ENCODE results near the gene NSDHL. TPM values are rescaled to one million over a fixed set of nuclear protein-coding genes. Genes with fewer than 3 reads are reported as not detected.
"Not testable (repeated sequence)": the region's sequence is repeated elsewhere in the genome, so short reads cannot be mapped to it uniquely, and the experiment has no call there.

Gene NSDHL
- total RNA-seq: 10 to 100 TPM; 11.4 to 13.8 TPM

DNA sequence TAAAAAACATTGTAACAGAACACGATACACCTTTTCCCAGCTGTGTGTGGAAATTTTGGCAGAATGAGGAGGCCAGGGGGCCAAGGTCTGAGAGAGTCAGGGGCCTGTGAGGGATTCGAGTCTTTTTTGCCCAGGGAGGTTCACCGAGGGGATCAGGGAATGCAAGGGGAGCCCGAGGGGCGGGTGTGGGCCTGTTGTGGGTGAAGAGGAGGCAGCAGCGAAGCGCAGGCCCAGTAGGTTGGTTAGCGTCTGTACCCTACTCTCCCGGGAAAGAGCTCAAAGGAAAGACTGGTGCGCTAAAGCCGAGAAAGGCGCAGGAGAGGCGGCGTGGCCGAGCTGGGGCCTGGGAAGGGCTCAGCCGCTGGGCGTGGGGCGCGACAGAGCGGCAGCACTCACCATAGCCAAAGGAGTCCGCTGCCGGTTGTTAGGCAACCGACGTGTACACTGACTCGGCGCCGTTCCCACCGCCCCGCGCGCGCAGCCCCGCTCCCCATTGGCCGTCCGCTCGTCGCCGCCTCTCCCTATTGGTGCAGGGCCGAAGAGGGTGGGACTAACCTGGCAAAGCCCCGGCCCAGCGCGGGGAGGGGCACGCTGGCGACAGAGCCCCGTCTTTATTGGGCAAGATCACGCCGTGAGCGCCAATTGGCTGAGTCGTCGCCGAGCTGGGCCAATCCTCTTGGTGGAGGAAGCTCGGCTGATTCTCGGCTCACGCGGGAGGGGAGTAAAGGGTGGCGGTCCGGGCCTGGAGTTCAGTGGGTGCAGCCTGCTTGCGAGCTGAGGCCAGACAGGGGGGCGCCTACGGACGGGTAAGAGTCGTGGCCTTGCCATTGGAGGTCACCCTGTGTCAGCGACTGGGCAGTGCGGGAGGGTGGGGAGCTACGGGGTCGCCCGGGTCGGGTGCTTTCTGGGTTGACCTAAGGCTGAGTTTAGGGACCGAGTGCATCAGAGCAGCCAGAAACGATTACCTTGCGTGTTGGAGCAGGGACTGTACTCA lies at the start of gene NSDHL, which contains the start of gene CETN2:
TSS of gene NSDHL (plus strand) at position 752 of the 994 bp plus-strand sequence. CDS start 15,262 bp downstream, outside the sequence.
TSS of gene CETN2 (minus strand) at position 446 of the 994 bp plus-strand sequence. CDS start at position 399, 47 bp downstream.
- POLR2A ChIA-PET: no interaction called here
- ATAC-seq (ENCODE audit: low read depth): peak; percentile 97
- DNase-seq: peak; percentile 91
- peaks cover 12% of the 10 kb centered on the region for H3K4me1 Mint-ChIP-seq
- H3K9me3 Mint-ChIP-seq: no peaks in the 10 kb centered on the region
- peak within 1 kb of the TSS; percentile 93 for H3K27ac Mint-ChIP-seq
- no peaks in the 10 kb centered on the region for H3K27me3 Mint-ChIP-seq
- H3K36me3 Mint-ChIP-seq: peaks cover 5% of the 10 kb centered on the region
- peak within 1 kb of the TSS; percentile 93 for H3K4me3 Mint-ChIP-seq

DNA sequence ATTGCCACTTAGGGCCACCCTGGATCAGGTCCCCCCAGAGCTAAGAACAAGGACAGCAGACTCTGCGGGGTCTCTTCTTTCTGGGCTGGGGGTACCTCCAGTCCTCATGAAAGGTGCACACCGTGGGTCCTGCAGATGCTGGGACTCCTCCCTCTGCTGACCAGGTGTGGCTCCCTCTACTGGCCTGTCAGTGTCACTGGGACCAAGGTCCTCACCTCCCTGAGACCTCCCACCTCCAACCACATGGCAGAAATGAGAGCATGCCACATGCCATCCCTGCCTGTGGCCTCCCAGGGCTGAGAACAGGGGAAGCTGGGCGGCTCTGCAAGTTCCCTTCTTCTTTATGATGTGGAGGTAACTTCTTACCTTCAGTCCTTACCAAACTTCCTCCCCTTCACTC lies 43.8 kb upstream of the NSDHL start:
- H3K4me3 Mint-ChIP-seq; H3K27ac Mint-ChIP-seq; ATAC-seq (ENCODE audit: low read depth); H3K9me3 Mint-ChIP-seq; POLR2A ChIA-PET; H3K4me1 Mint-ChIP-seq; DNase-seq; H3K36me3 Mint-ChIP-seq; H3K27me3 Mint-ChIP-seq: not testable (repeated sequence)

- POLR2A ChIA-PET: no interaction called here
- ATAC-seq (ENCODE audit: low read depth): no peak
- no peak for DNase-seq
- H3K27ac Mint-ChIP-seq: no peak overlapping the region
- H3K27me3 Mint-ChIP-seq: peaks cover 3% of the 10 kb centered on the region
- H3K9me3 Mint-ChIP-seq: no peaks in the 10 kb centered on the region
- no peaks in the 10 kb centered on the region for H3K36me3 Mint-ChIP-seq
- H3K4me1 Mint-ChIP-seq: no peaks in the 10 kb centered on the region
- H3K4me3 Mint-ChIP-seq: no peak overlapping the region
These were observed 31.9 kb upstream of the NSDHL start for GRCh38 chrX:152798945-152799344.

- Mint-ChIP-seq H3K27ac (no peak overlapping the region), H3K36me3 (no peaks in the 10 kb centered on the region), H3K27me3 (peaks cover 2% of the 10 kb centered on the region), H3K9me3 (no peaks in the 10 kb centered on the region), H3K4me3 (no peak overlapping the region), H3K4me1 (no peaks in the 10 kb centered on the region)
- POLR2A ChIA-PET: no interaction called here
- no peak for DNase-seq
- ATAC-seq (ENCODE audit: low read depth): no peak
These were observed 24.8 kb upstream of the NSDHL start for GRCh38 chrX:152806035-152806434.

- Mint-ChIP-seq H3K36me3 (no peaks in the 10 kb centered on the region), H3K27ac (no peak overlapping the region), H3K4me1 (peaks cover 7% of the 10 kb centered on the region), H3K9me3 (no peaks in the 10 kb centered on the region), H3K27me3 (peaks cover 7% of the 10 kb centered on the region), H3K4me3 (no peak overlapping the region)
- ATAC-seq (ENCODE audit: low read depth) (no peak), DNase-seq (no peak)
- POLR2A ChIA-PET: no interaction called here
These were observed 20.5 kb upstream of the NSDHL start for GRCh38 chrX:152810403-152810802.

DNA sequence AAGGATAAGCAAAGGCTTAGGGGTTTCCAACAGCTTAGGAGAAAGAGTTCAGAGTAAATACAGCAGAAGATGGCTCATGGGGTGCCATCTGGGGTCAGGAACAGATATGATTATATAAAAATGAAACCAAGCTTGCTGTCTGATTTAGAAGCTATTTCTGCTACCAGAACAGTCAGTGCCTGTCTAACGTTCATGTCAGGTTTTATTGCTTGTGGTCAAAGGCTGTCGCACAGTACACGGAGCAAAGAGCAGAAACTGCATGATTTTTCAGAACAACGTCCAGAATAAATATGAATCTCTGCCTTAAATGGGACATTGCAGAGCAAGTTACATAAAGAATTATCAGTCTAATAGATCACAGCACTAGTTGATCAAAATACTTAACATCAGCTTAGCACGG lies 17.7 kb upstream of the NSDHL start:
- POLR2A ChIA-PET: no interaction called here
- Mint-ChIP-seq H3K4me3 (no peak overlapping the region), H3K27ac (no peak overlapping the region), H3K36me3 (no peaks in the 10 kb centered on the region), H3K27me3 (peaks cover 7% of the 10 kb centered on the region), H3K4me1 (peaks cover 7% of the 10 kb centered on the region), H3K9me3 (no peaks in the 10 kb centered on the region)
- ATAC-seq (ENCODE audit: low read depth) (no peak), DNase-seq (no peak)

DNA sequence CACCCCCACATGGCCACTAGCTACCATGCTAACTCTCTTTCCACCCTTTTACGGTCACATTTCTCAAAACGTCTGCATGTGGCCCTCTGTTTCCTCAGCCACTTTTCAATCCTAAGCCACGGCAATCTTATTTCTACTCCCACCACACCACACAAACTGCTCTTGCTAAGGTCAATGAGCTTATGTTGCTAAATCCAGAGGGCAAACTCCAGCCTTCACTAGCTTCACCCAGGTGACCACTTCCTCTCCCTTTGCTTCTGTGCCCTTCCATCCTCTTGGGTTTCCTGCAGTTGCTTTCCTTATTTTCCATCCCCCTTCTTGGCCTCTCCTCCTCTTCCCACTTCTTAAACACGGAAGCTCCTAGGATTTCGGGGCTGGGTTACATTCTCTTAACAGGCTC lies 16.8 kb upstream of the NSDHL start:
- peak overlapping the region; percentile 23 for H3K4me3 Mint-ChIP-seq
- no peak overlapping the region for H3K27ac Mint-ChIP-seq
- ATAC-seq (ENCODE audit: low read depth) (no peak), DNase-seq (no peak)
- peaks cover 7% of the 10 kb centered on the region for H3K27me3 Mint-ChIP-seq
- peaks cover 7% of the 10 kb centered on the region for H3K4me1 Mint-ChIP-seq
- POLR2A ChIA-PET: no interaction called here
- H3K9me3 Mint-ChIP-seq: no peaks in the 10 kb centered on the region
- no peaks in the 10 kb centered on the region for H3K36me3 Mint-ChIP-seq

GRCh38 chrX:152817078-152817764 lies 13.6 kb upstream of the NSDHL start:
- Mint-ChIP-seq H3K27me3 (peaks cover 7% of the 10 kb centered on the region), H3K4me1 (peaks cover 7% of the 10 kb centered on the region), H3K36me3 (no peaks in the 10 kb centered on the region), H3K27ac (no peak overlapping the region), H3K9me3 (no peaks in the 10 kb centered on the region), H3K4me3 (no peak overlapping the region)
- DNase-seq (no peak), ATAC-seq (ENCODE audit: low read depth) (no peak)
- POLR2A ChIA-PET: no interaction called here

- Mint-ChIP-seq H3K9me3 (no peaks in the 10 kb centered on the region), H3K36me3 (no peaks in the 10 kb centered on the region)
- POLR2A ChIA-PET: no interaction called here
These were observed 12.5 kb upstream of the NSDHL start for GRCh38 chrX:152818356-152818755.

DNA sequence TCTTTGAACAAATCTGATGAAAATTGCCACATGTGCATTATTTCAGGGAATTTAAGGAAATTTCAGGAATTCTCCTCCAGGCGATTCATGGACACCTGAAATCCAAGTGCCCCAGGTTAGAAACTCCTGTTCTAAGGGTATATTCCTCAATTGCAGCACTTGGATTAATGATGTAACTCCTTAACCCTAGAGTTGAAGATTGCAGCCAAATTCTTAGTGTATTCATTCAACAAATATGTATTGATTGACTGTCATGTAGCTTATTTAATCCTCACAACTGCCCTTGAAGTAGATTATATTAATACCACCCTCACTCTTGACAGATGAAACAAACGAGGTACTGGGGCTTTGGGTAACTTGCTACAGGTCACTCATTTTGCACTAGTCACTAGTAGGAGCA lies 11.6 kb upstream of the NSDHL start:
- H3K4me1 Mint-ChIP-seq: peaks cover under 1% of the 10 kb centered on the region
- no peak overlapping the region for H3K27ac Mint-ChIP-seq
- ATAC-seq (ENCODE audit: low read depth) (no peak), DNase-seq (no peak)
- POLR2A ChIA-PET: no interaction called here
- H3K36me3 Mint-ChIP-seq: no peaks in the 10 kb centered on the region
- H3K4me3 Mint-ChIP-seq: no peak overlapping the region
- H3K27me3 Mint-ChIP-seq: peaks cover 1% of the 10 kb centered on the region
- no peaks in the 10 kb centered on the region for H3K9me3 Mint-ChIP-seq

More at GRCh38 chrX:152818356-152818755, 12.5 kb upstream of the NSDHL start:
- DNase-seq (no peak), ATAC-seq (ENCODE audit: low read depth) (no peak)
- Mint-ChIP-seq H3K4me3 (no peak overlapping the region), H3K27me3 (peaks cover 2% of the 10 kb centered on the region), H3K4me1 (peaks cover 5% of the 10 kb centered on the region), H3K27ac (no peak overlapping the region)

GRCh38 chrX:152819732-152820131 lies 11.1 kb upstream of the NSDHL start:
- H3K36me3 Mint-ChIP-seq: no peaks in the 10 kb centered on the region
- no peaks in the 10 kb centered on the region for H3K4me1 Mint-ChIP-seq
- ATAC-seq (ENCODE audit: low read depth): no peak
- no peak overlapping the region for H3K27ac Mint-ChIP-seq
- no peak for DNase-seq
- no peak overlapping the region for H3K4me3 Mint-ChIP-seq
- POLR2A ChIA-PET: no interaction called here
- no peaks in the 10 kb centered on the region for H3K27me3 Mint-ChIP-seq
- H3K9me3 Mint-ChIP-seq: no peaks in the 10 kb centered on the region

GRCh38 chrX:152821145-152821765 lies 9.6 kb upstream of the NSDHL start:
- no peak for ATAC-seq (ENCODE audit: low read depth)
- POLR2A ChIA-PET: no interaction called here
- Mint-ChIP-seq H3K9me3 (no peaks in the 10 kb centered on the region), H3K4me1 (no peaks in the 10 kb centered on the region), H3K27ac (no peak overlapping the region), H3K27me3 (no peaks in the 10 kb centered on the region), H3K36me3 (no peaks in the 10 kb centered on the region), H3K4me3 (no peak overlapping the region)
- DNase-seq: no peak

GRCh38 chrX:152822383-152823086 lies 8.3 kb upstream of the NSDHL start:
- H3K36me3 Mint-ChIP-seq: no peaks in the 10 kb centered on the region
- no peak overlapping the region for H3K27ac Mint-ChIP-seq
- DNase-seq: no peak
- H3K4me3 Mint-ChIP-seq: no peak overlapping the region
- ATAC-seq (ENCODE audit: low read depth): no peak
- POLR2A ChIA-PET: no interaction called here
- no peaks in the 10 kb centered on the region for H3K9me3 Mint-ChIP-seq
- H3K27me3 Mint-ChIP-seq: no peaks in the 10 kb centered on the region
- no peaks in the 10 kb centered on the region for H3K4me1 Mint-ChIP-seq

Data from activated naive CD8-positive, alpha-beta T cell treated with anti-CD3 and anti-CD28 coated beads, Interleukin-2, amount 10 ng/mL, durations not matched to agents 7 days and 5 days (primary cell).